HepG2 (cell line): ENCODE results near the gene FLACC1. TPM values are rescaled to one million over a fixed set of nuclear protein-coding genes. Genes with fewer than 3 reads are reported as not detected.
A peak's percentile ranks its signal among the peaks of the same experiment; 100 is the strongest.

ENCODE experiments used
- HOXA3 ChIP-seq: sonication (generic); formaldehyde crosslinking; IDR thresholded peaks from 2 replicates; pipeline ENCODE4 v1.5.0; 2020; ENCODE audit warnings: missing genetic modification reagents
- IKZF4 ChIP-seq: sonication (generic); formaldehyde crosslinking; IDR thresholded peaks from 2 replicates; pipeline ENCODE4 v1.5.1; 2020; ENCODE audit warnings: borderline replicate concordance, mild to moderate bottlenecking, low read depth, missing genetic modification reagents; ENCODE audit errors: not compliant biosample characterization
- MIXL1 ChIP-seq: IDR thresholded peaks from 2 replicates; pipeline ENCODE4 v1.6.1; 2016
- PHB2 ChIP-seq: fragments of 450-650 bp; IDR thresholded peaks from 2 replicates; pipeline ENCODE4 v1.6.1; 2018; ENCODE audit not compliant: partially characterized antibody
- SALL1 ChIP-seq: sonication (generic); formaldehyde crosslinking; IDR thresholded peaks from 2 replicates; pipeline ENCODE4 v1.8.0; 2022; ENCODE audit warnings: mild to moderate bottlenecking, missing genetic modification reagents
- ZFP62 ChIP-seq: sonication (generic); formaldehyde crosslinking; IDR thresholded peaks from 2 replicates; pipeline ENCODE4 v1.4.0; 2020; ENCODE audit warnings: missing genetic modification reagents
- ZNF331 ChIP-seq: sonication (generic); formaldehyde crosslinking; IDR thresholded peaks from 2 replicates; pipeline ENCODE4 v1.4.0; 2020; ENCODE audit warnings: missing genetic modification reagents
- ZNF407 ChIP-seq: sonication (generic); formaldehyde crosslinking; IDR thresholded peaks from one replicate; pipeline ENCODE4 v1.5.1; 2020; ENCODE audit warnings: mild to moderate bottlenecking, missing genetic modification reagents; ENCODE audit errors: not compliant biosample characterization
- ZNF556 ChIP-seq: sonication (generic); formaldehyde crosslinking; IDR thresholded peaks from 2 replicates; pipeline ENCODE4 v1.4.0; 2020; ENCODE audit warnings: mild to moderate bottlenecking, missing genetic modification reagents, borderline replicate concordance
- ZNF784 ChIP-seq: sonication (generic); formaldehyde crosslinking; IDR thresholded peaks from 2 replicates; pipeline ENCODE4 v1.5.1; 2020; ENCODE audit warnings: missing genetic modification reagents, mild to moderate bottlenecking, borderline replicate concordance
- ZNF891 ChIP-seq: sonication (generic); formaldehyde crosslinking; IDR thresholded peaks from 2 replicates; pipeline ENCODE4 v1.5.0; 2020; ENCODE audit warnings: mild to moderate bottlenecking, missing genetic modification reagents
- polyA plus RNA-seq, 8 experiments: library from polyadenylated mRNA; depleted of rRNA in 3 of 8; stranded (reverse) in 7 of 8; unstranded in 1 of 8; fragments of >200 nt; fragmentation: Illumina TruSeq in 4 of 8; extraction: Trizol in 4 of 8; gene quantifications; 2 replicates each; pipeline versions ENCODE4 v1.2.1 to v1.2.3, GENCODE V29; 2011 to 2016; ENCODE audit warnings: low read depth in 4 of 8, missing spikeins in 1 of 8, mixed read lengths in 1 of 8; ENCODE audit not compliant: insufficient read depth in 1 of 8
- total RNA-seq, 5 experiments: library from RNA; depleted of rRNA; stranded (reverse); fragments of >200 nt; fragmentation: Illumina TruSeq; extraction: Trizol; gene quantifications; 2 replicates each; pipeline ENCODE4 v1.2.3, GENCODE V29; 2016; ENCODE audit warnings: low read depth in 1 of 5

FLACC1 gene
- total and polyA plus RNA-seq, 2 of the 13 experiments (the other 11 are each of a cell fraction or from before 2014, with no cell fraction given) = 0.35 to 0.59 TPM

- TF ChIP-seq ZNF891 (CRISPR knock-in tag) = 0 out of 2 replicates have a peak, but pooled peaks have one; percentile 41
- peak; percentile 42 for TF ChIP-seq SALL1 (CRISPR knock-in tag)
- TF ChIP-seq ZNF407 = peak; percentile 83
- no peak for TF ChIP-seq PHB2
- no peak for TF ChIP-seq IKZF4 (CRISPR knock-in tag)
- 0 out of 2 replicates have a peak, but pooled peaks have one; percentile 39 for TF ChIP-seq ZNF784
- no peak for TF ChIP-seq ZNF556 (CRISPR knock-in tag)
- TF ChIP-seq ZFP62 (CRISPR knock-in tag) = no peak
- peak; percentile 88; the same call in 1 of the 2 replicates for TF ChIP-seq ZNF331 (CRISPR knock-in tag)
- peak; percentile 63 for TF ChIP-seq MIXL1
- TF ChIP-seq HOXA3 (CRISPR knock-in tag) = peak; percentile 54; the same call in 1 of the 2 replicates
Observed at GRCh38 chr2:201260302-201260800, 96.8 kb downstream of the FLACC1 start, which contains the start of gene CASP8 (continued).
